ENCODE data around the gene UNC45B.
"Not testable (repeated sequence)": the region's sequence is repeated elsewhere in the genome, so short reads cannot be mapped to it uniquely, and the experiment has no call there.

UNC45B gene

DNA sequence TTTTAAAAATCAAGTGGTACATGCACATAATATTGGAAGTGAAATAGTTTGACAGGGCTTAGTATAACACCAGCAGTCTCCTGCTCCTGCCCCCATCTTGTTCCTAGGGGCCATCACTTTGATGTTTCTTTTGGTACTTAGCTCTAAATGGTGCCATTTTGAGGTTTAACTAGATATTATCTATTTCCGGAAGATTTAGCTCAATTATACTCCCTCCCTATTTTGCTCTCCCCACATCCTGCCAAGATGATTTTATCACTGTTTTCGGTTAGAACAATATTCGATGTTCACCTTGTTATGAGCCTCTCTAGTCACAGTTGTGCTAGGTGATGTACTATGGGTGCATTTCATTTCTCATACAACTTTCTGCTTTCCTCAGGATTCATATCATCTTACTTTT, 66.6 kb downstream of the UNC45B start:
- no peak for DNase-seq (ENCODE audit: low read depth in 4 of 4, low spot score in 1 of 4)

DNA sequence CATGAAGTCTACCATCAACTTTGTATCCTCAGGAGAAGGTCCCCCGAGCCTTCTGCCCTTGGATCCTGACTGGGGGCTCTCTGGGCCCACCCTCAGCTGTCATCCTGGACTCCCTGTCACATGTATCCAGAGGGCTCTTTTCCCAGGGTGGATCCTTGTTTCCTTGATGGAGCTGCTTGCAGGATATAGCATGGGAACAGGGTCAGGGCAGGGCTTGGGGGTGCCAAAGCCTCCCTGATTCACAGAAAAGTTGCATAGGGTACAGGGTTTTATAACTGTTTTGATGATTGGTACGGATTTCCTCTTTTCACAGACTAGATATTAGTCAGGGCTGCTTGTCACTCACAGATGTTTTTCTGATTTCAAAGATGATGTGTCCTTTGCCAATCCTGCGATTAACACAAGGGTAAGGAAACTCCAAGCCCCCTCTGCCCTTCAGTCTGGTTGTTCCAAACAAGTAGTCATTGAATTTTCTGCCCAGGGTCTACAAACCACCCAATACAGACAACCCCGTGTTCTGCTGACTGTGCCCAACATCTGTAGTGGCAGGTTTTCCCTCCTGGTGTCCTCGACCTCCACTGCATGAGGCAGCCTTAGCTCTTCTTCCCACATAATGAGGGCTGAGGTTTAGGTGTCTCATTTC, 67.1 kb downstream of the UNC45B start:
- DNase-seq (ENCODE audit: low read depth in 4 of 4, low spot score in 1 of 4): no peak

DNA sequence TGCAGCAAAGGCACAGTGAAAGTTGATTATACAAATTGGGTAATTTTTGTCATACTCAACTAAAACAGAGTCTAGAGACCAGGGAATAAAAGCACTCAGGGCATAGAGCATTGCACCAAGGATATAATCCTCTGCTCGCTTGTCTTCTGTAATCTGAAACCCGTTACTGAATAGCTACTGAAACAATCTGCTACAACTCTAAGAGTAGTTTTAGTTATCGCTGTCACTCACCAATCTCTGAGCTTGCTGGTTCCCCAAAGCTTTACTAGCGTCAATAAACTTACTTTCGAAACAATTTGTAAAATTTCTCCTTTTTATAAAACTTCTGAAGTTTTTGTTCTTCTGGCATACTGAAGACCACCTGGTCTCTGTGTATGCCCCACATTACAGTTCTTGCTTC, 69.5 kb downstream of the UNC45B start:
- DNase-seq (ENCODE audit: low read depth in 4 of 4, low spot score in 1 of 4): no peak

DNA sequence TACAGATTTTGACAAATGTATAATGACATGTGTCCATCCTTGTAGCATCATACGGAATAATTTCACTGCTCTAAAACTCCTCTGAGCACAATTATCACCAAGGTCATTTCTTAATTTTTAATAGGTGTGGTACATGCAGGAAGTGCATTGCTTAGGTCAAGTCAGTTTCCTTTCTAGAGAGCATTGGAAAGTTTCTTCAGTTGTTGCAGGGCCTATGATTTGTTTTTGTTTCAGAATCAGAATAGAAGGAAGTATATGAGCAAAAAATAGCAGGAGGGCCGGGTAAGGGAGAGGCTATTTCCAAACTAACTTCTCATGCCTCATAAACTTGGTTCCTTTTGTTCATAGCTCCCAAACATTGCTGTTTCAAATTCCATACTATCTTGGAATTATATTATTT, 71.3 kb downstream of the UNC45B start:
- no peak for DNase-seq (ENCODE audit: low read depth in 4 of 4, low spot score in 1 of 4)

GRCh38 chr17:35222452-35222851, 74.8 kb downstream of the UNC45B start:
- no peak for DNase-seq (ENCODE audit: low read depth in 4 of 4, low spot score in 1 of 4)

GRCh38 chr17:35224436-35224835, 76.8 kb downstream of the UNC45B start:
- no peak for DNase-seq (ENCODE audit: low read depth in 4 of 4, low spot score in 1 of 4)

- DNase-seq (ENCODE audit: low read depth in 4 of 4, low spot score in 1 of 4): no peak
These were observed 79.9 kb downstream of the UNC45B start for GRCh38 chr17:35227546-35227945.

DNA sequence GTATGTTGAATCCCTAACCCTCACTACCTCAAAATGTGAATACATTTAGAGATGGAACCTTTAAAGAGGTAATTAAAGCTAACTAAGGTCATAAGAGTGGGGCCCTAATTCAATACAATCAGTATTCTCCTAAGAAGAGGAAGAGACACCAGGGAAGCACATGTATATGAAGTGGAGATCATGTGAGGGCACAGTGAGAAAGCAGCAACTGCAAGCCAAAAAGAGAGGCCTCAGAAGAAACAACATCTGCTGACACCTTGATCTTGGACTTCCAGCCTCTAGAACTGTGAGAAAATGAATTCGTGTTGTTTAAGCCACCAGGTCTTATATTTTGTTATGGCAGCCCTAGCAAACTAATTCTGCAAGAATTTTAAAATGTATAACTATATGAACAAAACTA, 82.0 kb downstream of the UNC45B start:
- DNase-seq (ENCODE audit: low read depth in 4 of 4, low spot score in 1 of 4): no peak

DNA sequence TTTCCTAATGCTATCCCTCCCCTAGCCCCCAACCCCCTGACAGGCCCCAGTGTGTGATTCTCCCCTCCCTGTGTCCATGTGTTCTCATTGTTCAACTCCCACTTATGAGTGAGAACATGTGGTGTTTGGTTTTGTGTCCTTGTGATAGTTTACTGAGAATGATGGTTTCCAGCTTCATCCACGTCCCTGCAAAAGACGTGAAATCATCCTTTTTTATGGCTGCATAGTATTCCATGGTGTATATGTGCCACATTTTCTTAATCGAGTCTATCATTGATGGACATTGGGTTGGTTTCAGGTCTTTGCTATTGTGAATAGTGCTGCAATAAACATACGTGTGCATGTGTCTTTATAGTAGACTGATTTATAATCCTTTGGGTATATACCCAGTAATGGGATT, 86.7 kb downstream of the UNC45B start:
- DNase-seq (ENCODE audit: low read depth in 4 of 4, low spot score in 1 of 4): not testable (repeated sequence)

DNA sequence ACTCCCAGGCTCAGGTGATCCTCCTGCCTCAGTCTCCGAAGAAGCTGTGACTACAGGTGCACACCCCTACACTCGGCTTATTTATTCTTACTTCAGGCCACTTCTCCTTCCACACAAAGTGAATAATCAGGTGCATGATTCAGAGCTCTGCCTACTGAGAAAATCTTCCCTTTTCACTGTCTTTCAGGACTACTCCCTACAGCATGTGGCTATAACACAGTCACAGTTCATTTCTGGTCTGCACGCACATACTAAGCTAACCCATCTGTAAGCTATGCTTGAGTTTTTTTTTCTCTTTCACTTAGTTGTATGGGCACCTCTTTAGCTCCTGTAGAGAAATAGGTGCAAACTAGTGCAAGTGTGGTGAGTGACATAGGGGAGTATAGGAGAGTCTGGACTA, 87.7 kb downstream of the UNC45B start:
- no peak for DNase-seq (ENCODE audit: low read depth in 4 of 4, low spot score in 1 of 4)

DNA sequence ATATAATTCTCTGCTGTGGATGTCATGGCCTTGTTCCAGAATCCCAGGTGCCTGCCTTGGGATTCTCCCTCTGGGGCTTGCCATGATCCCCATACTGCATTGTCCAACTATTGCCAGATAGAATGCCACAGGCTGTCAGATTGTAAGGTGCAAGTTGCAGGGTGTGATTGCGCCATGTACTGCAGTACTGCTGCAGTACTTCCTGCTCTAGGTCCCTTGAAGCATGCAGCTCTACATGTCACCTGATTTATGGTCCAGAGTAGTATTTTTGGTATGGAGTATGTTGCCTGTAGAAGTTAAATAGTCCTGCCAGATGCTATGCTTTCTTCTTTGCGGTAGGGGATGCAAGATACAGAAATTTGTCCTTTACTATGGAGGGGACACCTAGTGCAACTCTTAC, 88.3 kb downstream of the UNC45B start:
- DNase-seq (ENCODE audit: low read depth in 4 of 4, low spot score in 1 of 4): no peak

DNA sequence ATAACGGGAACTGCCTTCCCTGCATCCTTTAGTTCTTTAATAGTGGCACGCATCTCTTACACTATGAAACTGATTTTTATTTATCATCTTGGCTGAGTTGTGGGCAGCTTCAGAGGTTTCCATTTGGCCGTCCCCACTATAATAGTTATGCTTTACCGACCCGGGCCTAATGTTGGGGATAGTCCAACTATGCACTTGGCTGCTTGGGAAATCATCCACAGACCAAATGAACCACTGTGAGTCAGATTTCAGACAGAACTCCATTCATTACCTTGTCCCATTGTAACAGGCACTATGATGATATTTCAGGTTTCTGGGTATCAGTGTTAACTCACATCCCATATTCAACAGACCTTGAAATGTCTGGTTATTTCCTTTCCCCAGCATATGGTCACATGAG, 89.2 kb downstream of the UNC45B start:
- DNase-seq (ENCODE audit: low read depth in 4 of 4, low spot score in 1 of 4): no peak

DNA sequence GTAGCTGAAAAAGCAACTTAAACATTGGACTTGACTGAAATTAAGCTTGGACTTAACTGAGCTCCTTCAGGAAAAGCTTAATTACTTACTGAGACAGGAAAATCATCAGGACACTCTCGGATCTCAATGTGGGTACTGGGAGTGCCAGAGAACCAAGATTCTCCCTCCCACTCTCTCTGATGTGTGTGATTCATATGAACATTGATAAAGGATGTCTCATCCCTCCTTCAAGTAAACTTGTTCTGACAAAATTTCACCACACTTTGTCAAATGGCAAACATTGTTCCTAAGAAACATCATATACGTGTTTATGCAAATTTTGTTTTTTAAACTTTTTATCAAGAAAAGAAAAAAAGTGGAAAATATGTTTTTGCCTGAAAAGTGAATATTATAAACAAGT, 91.2 kb downstream of the UNC45B start:
- no peak for DNase-seq (ENCODE audit: low read depth in 4 of 4, low spot score in 1 of 4)

All from stimulated activated CD4-positive, alpha-beta T cell treated with anti-CD3 and anti-CD28 coated beads, Interleukin-1b, Interleukin-23, amount 100 ng/mL, for 24 hours (primary cell).